SW 1271 (cell line): ENCODE measurements around the gene APPL2.
"Not testable (repeated sequence)": the region's sequence is repeated elsewhere in the genome, so short reads cannot be mapped to it uniquely, and the experiment has no call there.

Experiments used
- DNase-seq, 2 experiments: peaks; one replicate each; lab custom pipeline; 2025; lab: John Stamatoyannopoulos, UW

The APPL2 gene

DNA sequence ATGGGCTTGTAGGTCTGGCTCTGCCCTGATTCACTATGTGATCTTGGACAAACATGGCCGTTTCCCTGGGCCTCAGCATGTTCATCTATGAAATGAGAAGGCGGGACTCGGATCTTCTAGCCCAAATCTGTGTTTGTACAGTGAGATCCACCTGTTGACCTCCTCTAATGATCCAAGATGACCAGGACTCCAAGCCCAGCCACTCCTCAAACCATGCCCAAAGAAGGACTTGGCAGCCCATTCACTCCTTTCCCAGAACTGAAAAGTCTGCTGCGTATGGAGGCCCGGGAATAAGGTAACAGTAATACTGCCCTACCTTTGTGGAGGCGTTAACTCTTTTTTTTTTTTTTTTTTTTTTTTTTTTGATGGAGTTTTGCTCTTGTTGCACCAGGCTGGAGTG lies 39.9 kb downstream of the APPL2 start:
- DNase-seq: no peak

GRCh38 chr12:105194947-105195346 lies 41.0 kb downstream of the APPL2 start:
- no peak for DNase-seq

DNA sequence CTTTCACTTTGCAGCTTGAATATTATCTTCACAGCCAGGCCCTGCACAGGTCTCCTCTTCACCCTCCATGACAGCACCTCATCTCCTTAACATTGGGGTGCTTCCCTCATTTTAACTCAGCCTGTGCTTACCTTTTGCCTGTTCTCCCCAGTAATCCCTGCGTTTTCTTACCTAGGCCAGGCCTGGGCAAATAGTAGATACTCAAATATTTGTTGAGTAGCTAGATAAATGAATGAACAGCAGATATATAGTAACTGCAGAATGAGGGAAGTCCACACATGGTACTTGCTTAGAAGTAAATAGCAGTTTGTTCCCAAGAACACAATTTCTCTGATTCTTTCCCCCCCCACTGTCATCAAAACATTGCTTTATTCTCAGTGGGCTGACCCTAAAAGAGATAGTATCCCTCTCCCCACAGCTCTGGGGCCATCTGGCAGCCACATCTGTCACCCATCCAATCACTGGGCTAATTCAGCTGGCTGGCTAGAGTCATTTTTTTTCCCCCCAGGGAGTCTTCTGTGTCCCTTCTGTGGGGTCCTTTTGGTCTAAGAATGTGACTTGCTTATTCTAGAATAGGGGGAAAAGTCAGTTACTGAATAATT lies 43.2 kb downstream of the APPL2 start:
- DNase-seq: no peak

DNA sequence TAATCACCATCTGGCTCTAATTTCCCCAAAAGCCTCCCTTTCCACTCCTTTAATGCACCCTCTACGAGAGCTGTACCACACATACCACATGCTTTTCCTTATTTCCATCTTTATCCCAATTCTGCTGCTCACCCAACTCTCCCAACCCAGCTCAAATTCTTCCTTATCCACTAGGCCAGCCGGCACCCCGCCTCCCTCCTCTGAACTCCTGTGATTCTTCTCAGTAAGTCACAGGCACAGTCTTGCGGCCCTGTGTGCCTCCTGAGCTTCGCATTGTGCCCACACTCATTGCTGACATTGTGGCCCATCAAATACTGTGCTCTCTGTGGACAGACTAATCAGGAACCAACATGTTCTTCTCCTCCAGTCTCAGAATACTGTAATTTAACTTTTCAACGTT lies 45.4 kb downstream of the APPL2 start:
- DNase-seq: no peak

GRCh38 chr12:105189293-105189692 lies 46.7 kb downstream of the APPL2 start:
- no peak for DNase-seq

GRCh38 chr12:105183976-105184375 lies 52.0 kb downstream of the APPL2 start:
- not testable (repeated sequence) for DNase-seq

GRCh38 chr12:105183406-105183805 lies 52.6 kb downstream of the APPL2 start:
- DNase-seq: not testable (repeated sequence)

GRCh38 chr12:105179114-105179513 lies 56.9 kb downstream of the APPL2 start:
- DNase-seq: not testable (repeated sequence)

GRCh38 chr12:105177208-105177607 lies 58.8 kb downstream of the APPL2 start:
- DNase-seq: no peak

- no peak for DNase-seq
Observed at GRCh38 chr12:105175397-105175990, 60.5 kb downstream of the APPL2 start.

DNA sequence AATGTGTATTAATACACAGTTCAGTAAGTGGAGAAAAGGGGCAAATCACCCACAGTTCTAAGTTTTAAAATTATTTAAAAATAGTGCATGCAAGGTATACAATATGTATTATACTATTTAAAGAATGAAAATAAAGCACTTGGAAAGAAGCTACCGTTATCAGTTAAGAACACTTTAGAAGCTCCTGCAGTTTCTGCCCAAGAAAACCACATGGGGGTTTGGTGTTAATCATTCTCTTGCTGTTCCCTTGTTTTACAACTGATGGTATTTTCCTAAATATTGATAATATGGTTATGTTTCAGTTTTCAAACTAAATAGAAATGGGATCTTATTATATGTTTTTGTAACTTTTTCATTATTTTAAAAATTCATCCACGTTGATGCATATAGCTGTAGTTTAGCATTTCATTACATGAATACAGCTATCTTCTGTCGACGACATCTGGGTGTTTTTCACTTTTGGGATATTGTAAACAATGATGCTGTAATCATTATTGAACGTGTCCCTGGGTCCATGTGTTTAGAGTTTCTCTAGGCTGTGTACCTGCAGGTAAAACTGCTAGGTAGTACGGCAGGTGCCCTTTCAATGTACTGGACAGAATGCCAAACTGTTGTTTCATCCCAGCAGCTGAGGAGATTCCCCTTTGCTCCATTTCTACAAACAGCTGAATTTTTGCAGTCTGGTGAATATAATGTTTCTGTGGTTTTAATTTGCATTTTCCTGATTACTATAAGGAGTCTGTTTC lies 64.1 kb downstream of the APPL2 start:
- no peak for DNase-seq

DNA sequence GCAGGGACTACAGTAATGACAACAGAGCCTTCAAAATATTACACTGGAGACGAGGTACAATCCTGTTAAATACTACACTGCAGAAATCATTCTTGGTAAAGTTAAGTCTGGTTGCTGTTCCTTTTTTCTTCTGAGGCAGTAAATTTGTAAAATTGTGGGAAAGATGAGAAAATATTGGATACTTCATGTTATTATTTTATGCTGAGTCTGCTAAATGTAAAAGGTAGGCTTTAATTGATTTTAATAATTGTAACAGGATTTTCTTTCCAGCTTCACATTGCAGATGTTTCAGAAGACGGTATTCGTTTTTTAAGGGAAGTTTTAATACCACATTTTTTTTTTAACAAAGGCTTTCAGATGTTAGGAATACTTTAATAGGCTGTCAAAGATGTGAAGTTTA lies 65.8 kb downstream of the APPL2 start:
- DNase-seq: no peak

GRCh38 chr12:105168006-105168405 lies 68.0 kb downstream of the APPL2 start:
- DNase-seq: no peak

- no peak for DNase-seq
Observed at GRCh38 chr12:105167346-105167745, 68.6 kb downstream of the APPL2 start.

DNA sequence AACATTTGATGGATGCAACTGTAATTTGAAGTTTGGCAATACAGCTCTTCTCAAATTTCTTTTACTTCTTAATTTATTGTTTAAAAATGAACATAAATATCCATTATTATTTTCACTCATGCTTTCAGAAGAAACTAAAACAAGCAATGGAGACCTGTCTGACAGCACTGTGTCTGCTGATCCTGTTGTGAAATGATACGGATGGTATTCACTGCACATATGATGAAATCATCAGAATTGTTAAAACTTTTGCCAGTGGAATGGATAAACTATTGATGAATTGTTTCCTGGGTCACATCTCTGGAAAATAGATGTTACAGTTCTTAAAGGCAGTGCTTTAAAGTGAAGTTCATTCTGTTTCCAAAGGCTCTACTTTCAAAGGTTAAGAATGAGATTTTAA lies 69.2 kb downstream of the APPL2 start:
- no peak for DNase-seq

GRCh38 chr12:105164068-105164467 lies 71.9 kb downstream of the APPL2 start:
- DNase-seq: no peak

- no peak for DNase-seq
Observed at GRCh38 chr12:105162174-105162573, 73.8 kb downstream of the APPL2 start.

- DNase-seq: no peak
Observed at GRCh38 chr12:105158876-105159275, 77.1 kb downstream of the APPL2 start.

GRCh38 chr12:105157606-105158005 lies 78.4 kb downstream of the APPL2 start:
- no peak for DNase-seq

DNA sequence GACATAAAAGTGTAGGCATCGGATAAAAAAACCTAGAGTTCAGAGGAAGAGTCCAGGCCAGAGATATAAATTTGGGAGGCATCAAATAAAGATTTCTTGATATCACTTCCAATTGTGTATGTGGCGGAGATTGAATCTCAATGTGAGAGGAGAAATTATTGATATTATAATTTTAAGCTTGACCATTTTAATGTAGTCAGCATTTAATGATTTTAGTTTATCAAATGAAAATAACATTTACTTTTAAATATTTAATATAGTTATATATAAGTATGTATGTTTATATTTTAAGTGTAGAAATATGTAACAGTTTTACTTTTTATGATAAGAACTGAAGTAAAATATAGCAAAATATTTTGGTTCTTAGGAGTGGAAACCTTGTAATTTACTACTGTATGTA lies 79.7 kb downstream of the APPL2 start:
- DNase-seq: no peak

- DNase-seq: no peak
Observed at GRCh38 chr12:105142259-105142658, 93.7 kb downstream of the APPL2 start.

DNA sequence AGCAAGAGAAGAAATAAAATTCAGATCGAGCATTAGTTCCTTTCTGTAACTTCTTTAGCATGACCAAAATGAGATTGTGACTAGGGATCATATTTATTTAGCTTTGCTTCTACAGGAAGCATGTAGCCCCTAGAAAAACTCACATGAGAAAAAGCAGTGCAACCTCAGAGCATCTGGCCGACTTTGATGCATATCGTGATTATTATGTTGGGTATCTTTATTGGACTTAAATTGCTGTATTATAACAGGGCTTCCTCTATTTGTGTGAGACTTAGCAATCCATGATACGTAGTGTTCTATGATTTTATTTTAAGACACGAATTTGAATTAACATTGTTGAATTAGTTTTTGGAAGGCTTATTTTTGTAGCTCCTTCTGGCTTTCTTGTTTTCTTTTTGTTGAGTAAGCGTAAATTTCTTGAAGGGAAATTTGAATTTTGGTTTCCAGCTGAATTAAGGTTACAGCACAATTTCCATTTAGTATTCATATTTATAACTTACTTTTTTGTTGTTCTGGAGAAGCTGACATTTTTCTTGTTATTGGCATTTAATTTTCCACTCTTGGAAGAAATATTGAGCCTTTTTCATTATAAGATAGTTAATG lies 94.6 kb downstream of the APPL2 start:
- DNase-seq: no peak

- no peak for DNase-seq
Observed at GRCh38 chr12:105138248-105138647, 97.7 kb downstream of the APPL2 start.
